NCI-H2196 (cell line): ENCODE results near the gene JARID2.

Experiments used
- DNase-seq: peaks from one replicate; lab custom pipeline; 2025; ENCODE audit not compliant: unreplicated experiment; lab: John Stamatoyannopoulos, UW

Gene JARID2

GRCh38 chr6:15245361-15246216 lies at the start of gene JARID2:
Gene JARID2 (plus strand): TSS chr6:15246069. CDS start chr6:15246540, 471 bp downstream.
- peak; percentile 94 for DNase-seq

- no peak for DNase-seq
Observed at GRCh38 chr6:15200087-15200486, 45.8 kb upstream of the JARID2 start.

GRCh38 chr6:15205321-15205720 lies 40.5 kb upstream of the JARID2 start:
- no peak for DNase-seq

GRCh38 chr6:15206887-15207286 lies 39.0 kb upstream of the JARID2 start:
- no peak for DNase-seq

GRCh38 chr6:15207923-15208322 lies 37.9 kb upstream of the JARID2 start:
- DNase-seq: no peak

GRCh38 chr6:15213838-15214400 lies 31.9 kb upstream of the JARID2 start:
- no peak for DNase-seq

GRCh38 chr6:15218401-15218800 lies 27.5 kb upstream of the JARID2 start:
- no peak for DNase-seq

- no peak for DNase-seq
Observed at GRCh38 chr6:15220062-15220461, 25.8 kb upstream of the JARID2 start.

- no peak for DNase-seq
Observed at GRCh38 chr6:15227827-15228318, 18.0 kb upstream of the JARID2 start.

- no peak for DNase-seq
Observed at GRCh38 chr6:15230827-15231226, 15.0 kb upstream of the JARID2 start.

- DNase-seq: no peak
Observed at GRCh38 chr6:15232836-15233510, 12.9 kb upstream of the JARID2 start.

- DNase-seq: no peak
Observed at GRCh38 chr6:15234068-15234758, 11.7 kb upstream of the JARID2 start.

GRCh38 chr6:15239616-15240364 lies 6.1 kb upstream of the JARID2 start:
- DNase-seq: no peak

- no peak for DNase-seq
Observed at GRCh38 chr6:15242503-15242902, 3.4 kb upstream of the JARID2 start.

- no peak for DNase-seq
Observed at GRCh38 chr6:15242937-15243614, 2.8 kb upstream of the JARID2 start.

GRCh38 chr6:15243910-15244619 lies 1.8 kb upstream of the JARID2 start:
- DNase-seq: no peak

- peak; percentile 69 for DNase-seq
Observed at GRCh38 chr6:15244620-15245360, 1.1 kb upstream of the JARID2 start.

- DNase-seq: no peak
Observed at GRCh38 chr6:15246217-15246665, 372 bp downstream of the JARID2 start.
